ENCODE data around the gene PHETA2.
"Not testable (repeated sequence)": the region's sequence is repeated elsewhere in the genome, so short reads cannot be mapped to it uniquely, and the experiment has no call there.

The PHETA2 gene

GRCh38 chr22:42069801-42070516 lies 4.1 kb upstream of the PHETA2 start:
- DNase-seq (ENCODE audit: low read depth, low spot score): no peak

DNA sequence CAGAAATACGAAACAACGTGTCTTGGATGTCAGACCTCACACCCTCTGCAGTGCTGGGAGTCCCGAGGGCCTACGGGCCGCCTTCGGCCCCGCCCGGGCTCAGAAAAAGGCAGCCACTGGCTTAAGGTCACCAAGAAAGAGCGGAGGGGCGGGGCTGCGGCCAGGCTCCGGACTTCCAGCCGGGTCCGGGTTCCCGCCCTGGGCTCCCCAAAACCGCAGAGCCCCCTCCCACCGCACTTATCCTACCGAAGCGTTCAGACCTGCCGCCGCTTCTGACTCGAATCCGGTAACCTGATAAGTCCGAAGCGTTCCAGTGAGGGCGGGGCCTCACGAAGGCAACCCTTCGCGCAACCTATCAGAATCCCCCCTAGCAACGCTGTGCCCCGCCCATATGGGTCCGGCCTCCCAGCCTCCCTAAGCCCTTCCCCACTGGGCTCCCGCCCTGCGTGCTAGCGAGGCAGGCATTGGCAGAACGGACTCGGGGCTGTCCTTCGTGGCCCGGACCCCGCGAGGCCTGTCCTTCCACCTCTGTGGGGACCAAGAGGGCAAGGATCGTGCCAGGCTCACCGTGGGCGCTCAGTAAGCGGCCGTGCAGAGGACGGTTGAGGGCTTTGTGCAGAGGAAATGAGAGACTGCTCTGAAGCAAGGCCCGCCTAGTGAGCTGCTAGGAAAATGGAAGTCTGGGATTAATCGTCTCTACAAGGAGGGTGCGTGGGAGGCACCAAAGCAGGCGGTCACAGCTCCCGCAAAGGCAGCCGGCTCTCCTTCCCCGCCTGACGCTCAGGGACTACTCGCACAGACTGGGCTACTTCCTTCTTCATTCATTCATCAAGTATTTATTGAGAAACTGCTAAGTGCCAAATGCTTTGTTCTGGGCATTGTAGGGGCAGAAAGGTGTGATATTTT lies 3.3 kb upstream of the PHETA2 start, which contains the start of gene NAGA:
Gene NAGA (minus strand): TSS at position 296 of the 906 bp plus-strand sequence. CDS start 515 bp downstream, outside the sequence.
- DNase-seq (ENCODE audit: low read depth, low spot score): peak; percentile 81

DNA sequence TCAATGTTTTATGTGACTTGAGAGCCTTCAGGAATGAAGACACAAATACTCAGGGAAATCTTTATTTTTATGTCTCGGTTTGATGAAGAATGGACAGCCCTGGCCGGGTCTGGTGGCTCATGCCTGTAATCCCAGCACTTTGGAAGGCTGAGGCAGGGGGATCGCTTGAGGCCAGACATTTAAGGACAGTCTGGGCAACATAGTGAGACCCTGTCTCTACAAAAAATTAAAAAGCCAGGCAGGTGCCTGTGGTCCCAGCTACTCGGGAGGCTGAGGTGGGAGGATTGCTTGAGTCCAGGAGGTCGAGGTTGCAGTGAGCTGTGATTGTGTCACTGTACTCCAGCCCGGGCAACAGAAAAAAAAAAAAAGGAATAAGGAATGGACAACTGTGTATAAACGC lies 2.5 kb upstream of the PHETA2 start:
- not testable (repeated sequence) for DNase-seq (ENCODE audit: low read depth, low spot score)

DNA sequence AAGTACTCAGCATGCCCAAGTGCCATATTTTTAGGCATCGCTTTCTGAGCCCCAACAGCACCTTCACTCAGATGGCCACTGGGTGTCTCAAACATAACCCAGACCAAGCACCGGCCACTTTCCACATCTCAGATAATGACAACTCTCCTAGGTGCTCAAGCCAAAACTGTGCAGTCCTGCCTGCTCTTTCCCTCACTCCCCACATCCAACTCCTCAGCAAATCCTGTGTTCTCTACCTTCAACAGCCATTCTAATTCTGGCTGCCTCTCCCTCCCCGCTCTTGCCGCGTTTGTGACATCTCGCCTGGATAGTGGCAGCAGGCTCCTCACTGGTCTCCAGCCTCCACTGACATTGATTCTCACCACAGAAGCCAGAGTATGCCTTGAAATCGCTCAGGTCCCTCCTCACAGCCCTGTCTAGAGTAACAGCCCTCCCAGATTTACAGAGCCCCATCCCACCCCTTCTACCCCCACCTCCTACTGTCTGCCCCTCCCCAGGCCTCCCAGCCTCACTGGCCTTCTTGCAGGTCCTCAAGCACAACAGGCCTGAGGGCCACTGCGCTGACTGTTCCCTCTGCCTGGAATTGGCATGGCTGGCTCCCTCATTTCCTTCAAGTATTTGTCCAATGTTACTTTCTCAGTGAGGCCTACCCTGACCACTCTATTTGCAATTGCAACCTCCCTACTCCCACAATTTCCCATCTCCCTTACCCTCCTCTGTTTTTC lies 1.3 kb upstream of the PHETA2 start:
- DNase-seq (ENCODE audit: low read depth, low spot score): no peak

GRCh38 chr22:42073621-42074041 lies 417 bp upstream of the PHETA2 start:
- no peak for DNase-seq (ENCODE audit: low read depth, low spot score)

GRCh38 chr22:42074846-42075676 lies 1.0 kb downstream of the PHETA2 start:
- DNase-seq (ENCODE audit: low read depth, low spot score): no peak

DNA sequence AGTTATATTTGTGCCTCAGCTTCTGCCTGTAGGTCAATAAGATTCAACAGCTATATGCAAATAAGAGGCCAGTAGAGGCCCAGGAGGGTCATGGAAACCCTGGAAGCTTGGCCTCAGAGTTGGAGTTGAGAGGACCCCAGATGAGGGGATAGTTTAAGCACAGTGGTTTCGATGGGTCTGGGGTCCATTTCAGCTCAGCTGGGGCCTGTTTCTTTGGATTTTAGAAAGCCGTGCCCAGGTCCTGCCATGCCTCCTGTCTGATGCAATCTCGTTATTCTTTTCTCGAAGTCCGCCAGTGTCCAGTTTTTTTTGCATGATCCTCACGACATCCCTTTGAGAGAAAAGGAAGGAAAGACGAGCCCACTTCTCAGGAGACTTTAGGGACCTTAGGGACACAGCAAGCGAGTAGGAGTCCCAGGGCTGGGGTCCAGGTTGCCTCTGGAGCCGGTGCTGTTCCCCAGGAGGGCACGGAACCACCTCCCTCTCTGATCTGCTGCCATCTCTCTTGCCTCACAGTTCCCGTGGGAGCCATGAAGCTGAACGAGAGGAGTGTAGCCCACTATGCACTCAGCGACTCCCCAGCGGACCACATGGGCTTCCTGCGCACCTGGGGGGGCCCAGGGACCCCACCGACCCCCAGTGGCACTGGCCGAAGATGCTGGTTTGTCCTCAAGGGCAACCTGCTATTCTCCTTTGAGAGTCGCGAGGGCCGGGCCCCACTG lies 2.9 kb downstream of the PHETA2 start:
- no peak for DNase-seq (ENCODE audit: low read depth, low spot score)

- no peak for DNase-seq (ENCODE audit: low read depth, low spot score)
Observed at GRCh38 chr22:42077486-42078125, 3.6 kb downstream of the PHETA2 start.

DNA sequence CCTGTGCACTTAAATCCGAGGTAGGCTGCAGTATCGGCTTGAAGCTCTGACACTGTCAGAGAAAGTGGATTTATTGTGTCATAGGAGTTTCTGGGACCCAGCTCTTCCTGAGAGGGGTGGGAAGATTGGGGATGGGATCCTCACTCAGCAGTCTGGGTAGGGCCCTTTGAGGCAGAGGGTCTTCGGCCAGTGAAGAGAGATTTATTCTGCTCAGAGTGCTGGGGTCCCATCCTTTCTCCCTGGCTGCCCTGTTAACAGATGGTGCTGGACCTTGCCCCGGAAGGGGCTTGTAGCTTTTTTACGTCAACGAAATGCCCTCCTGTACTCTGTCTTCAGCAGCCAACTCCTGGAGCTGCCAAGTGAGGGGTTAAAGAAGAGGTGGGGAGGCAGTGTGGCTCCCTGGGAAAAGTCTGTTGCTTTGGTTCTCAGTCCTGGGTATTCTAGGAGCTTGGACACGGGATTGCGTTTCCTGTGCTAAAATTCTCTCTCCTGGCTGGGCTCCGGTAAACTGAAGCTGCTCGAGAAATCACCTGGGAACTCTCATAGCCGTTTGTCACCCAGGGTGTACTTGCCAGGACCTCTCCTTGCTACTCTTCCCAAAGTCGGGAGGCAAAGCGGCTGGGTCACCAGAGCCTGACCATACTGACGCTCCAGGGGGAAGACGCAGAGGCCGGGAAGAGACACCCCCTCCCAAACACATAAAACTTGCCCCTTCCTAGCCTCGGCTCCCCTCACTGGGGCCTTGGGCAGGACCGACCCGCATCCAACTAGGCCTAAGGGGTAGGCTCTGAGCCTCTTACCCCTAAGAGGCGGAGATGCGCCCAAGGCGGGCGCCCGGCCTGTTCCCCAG lies 4.6 kb downstream of the PHETA2 start:
- DNase-seq (ENCODE audit: low read depth, low spot score): no peak

GRCh38 chr22:42079319-42080251 lies 5.5 kb downstream of the PHETA2 start, which contains the start of gene SMDT1:
TSS of gene SMDT1 (plus strand) at chr22:42079700. CDS start at chr22:42079769, 69 bp downstream.
- DNase-seq (ENCODE audit: low read depth, low spot score): peak; percentile 93

DNA sequence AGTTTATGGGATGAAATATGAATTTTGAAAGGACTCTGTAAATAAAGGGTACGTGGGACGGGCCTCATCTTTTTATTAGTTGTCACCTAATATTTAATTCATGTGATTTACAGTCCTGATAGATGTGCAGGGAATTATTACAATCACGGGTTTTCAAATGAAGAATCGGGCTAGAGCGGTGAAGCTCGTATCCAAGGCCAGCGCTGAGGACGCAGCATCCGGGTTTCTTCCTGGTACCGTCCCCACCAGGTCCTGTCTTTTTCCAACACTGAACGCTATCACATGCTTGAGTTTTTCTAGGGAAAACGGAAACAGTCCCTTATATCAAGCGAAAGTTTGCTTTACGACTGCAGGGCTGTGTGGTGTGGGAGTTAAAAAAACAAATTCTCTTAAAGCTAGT lies 6.2 kb downstream of the PHETA2 start:
- DNase-seq (ENCODE audit: low read depth, low spot score): no peak

DNA sequence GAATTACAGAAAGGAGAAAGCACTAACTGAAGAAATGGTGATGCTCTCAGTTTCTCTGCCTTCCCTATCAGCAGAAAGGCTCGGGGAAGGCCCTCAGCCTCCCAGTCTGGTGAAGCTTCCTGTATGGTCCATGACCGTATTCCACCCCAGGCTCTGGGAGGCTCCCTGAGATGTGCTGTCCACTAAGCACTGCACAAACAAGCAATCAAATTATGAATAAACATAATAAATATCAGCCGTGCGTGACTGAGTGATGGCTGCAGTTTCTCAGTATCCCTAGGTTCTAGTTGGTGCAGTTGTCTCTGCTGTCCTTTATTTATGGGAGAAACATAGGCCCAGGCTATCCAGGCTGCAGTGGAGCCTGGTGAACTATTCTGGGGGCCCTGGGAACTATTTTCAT lies 9.1 kb downstream of the PHETA2 start:
- DNase-seq (ENCODE audit: low read depth, low spot score): no peak

- no peak for DNase-seq (ENCODE audit: low read depth, low spot score)
Observed at GRCh38 chr22:42084874-42085273, 10.8 kb downstream of the PHETA2 start.

GRCh38 chr22:42086051-42086450 lies 12.0 kb downstream of the PHETA2 start:
- no peak for DNase-seq (ENCODE audit: low read depth, low spot score)

DNA sequence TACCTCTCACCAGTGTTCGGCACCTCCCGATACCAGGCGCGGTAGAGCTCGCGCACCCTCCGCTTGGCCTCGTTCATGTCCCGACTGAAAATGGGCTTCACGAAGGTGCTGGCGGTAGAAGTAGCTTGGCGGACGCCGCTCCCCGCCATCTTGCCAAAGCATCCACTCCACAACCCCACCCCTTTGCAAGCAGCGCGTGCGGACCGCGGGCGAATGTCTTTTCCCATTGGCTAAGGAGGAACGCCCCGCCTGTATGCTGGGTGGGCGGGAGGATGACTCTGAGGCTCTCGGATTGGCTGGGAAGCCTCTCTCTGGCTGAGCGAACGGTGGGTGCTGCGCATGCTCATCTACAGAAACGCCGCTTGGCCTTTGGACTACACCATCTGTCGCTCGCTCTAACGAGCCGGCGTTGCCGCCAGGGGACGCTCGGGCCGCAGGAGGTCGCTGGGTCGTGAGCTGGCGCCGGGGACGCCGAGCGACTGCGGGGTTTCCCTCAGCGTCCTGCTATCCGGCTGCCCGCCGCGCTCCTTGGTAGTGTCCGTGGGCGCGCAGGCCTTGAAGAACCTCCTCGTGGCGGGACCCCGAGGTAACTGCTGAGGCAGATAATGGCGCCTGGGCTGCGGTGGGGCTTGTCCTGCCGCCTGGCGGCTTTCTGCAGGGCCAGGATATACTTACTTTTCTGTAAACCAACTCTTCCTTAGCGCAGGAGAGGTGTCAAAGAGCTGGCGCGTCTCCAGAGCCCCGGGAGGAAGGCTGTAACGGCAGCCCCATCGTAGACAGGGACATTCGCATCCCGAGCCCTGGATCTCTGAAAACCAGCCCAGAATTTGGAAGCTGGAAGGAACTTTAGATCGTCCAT lies 16.8 kb downstream of the PHETA2 start, which contains the start of gene NDUFA6:
Gene NDUFA6 (minus strand): TSS at position 177 of the 859 bp plus-strand sequence. CDS start 28 bp downstream, at position 149.
- DNase-seq (ENCODE audit: low read depth, low spot score): peak; percentile 96

DNA sequence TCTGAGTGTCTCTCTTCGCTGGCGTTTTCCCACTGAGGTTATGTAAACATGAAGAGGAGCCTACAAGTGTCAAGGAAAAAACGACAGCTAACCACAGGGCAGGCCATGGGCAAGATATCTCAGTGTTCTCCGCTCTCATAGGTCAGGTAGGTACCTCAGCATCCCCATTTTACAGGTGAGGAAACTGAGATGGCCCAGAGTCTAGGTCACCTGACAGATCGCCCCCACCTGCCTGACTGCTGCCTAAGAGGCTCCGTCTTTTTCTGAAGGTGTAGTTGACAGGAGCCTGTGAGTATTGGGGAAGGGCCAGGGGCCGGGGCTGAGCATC lies 17.4 kb downstream of the PHETA2 start:
- no peak for DNase-seq (ENCODE audit: low read depth, low spot score)

GRCh38 chr22:42101199-42101598 lies 27.2 kb downstream of the PHETA2 start:
- no peak for DNase-seq (ENCODE audit: low read depth, low spot score)
